Renal cortical epithelial cell (primary cell): Measurements from ENCODE around the gene VCL. TPM values are rescaled to one million over a fixed set of nuclear protein-coding genes. Genes with fewer than 3 reads are reported as not detected.

Experiments used
- DNase-seq: peaks from one replicate; pipeline ENCODE4 v3.0.0-alpha.2; 2011; ENCODE audit warnings: low read depth
- total RNA-seq: library from RNA; depleted of rRNA; stranded (reverse); fragments of >200 nt; gene quantifications from 2 replicates; pipeline ENCODE4 v1.2.3, GENCODE V29; 2014

Gene VCL
- total RNA-seq, 1 donor from 2014 or later: 313 TPM

- DNase-seq: no peak
Measured at GRCh38 chr10:74151879-74152722, 154.2 kb downstream of the VCL start.

- DNase-seq: peak; percentile 57
Measured at GRCh38 chr10:74153123-74153522, 155.2 kb downstream of the VCL start.

- no peak for DNase-seq
Measured at GRCh38 chr10:74153676-74154075, 155.8 kb downstream of the VCL start.

GRCh38 chr10:74156919-74157289, 159.0 kb downstream of the VCL start:
- no peak for DNase-seq

GRCh38 chr10:74160013-74160412, 162.1 kb downstream of the VCL start:
- no peak for DNase-seq

- no peak for DNase-seq
Measured at GRCh38 chr10:74163319-74164068, 165.6 kb downstream of the VCL start.

DNA sequence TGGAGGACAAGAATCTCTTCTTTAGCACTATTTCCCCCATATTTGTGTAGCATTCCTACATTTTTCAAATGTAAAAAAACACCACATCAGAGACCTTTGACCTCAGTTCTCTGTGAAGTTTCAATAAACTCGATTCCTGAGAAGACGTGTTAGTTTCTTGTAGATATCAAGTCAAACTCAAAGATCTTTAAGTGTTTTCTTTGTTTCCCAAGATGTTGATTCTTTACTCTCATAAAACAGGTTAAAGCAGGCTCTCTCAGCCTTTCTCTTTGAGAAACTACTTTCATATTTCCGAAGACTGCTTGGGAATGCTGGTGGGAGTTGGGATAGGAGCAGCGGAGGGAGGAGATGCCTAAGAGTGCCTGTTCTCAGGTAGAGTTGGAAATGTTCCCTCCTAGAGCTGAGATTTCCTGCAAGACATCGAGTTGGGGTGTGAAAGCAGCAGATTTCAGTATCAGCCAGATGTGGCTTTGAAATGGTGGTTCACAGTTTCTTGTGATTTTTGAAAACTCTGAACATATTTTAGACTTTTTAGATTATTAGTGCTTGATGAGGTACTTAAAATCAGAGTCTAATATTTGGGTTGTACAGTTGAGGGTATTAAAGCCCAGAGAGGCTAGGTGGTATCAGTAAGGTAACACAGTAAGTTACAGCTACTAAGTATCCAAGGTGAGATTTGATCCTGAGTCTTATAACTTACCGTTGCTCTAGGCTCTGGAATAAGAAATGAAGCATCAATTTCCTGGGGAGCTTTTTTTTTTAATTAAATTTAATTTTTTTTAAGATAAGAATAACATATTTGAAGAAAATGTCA, 167.0 kb downstream of the VCL start:
- DNase-seq: no peak

DNA sequence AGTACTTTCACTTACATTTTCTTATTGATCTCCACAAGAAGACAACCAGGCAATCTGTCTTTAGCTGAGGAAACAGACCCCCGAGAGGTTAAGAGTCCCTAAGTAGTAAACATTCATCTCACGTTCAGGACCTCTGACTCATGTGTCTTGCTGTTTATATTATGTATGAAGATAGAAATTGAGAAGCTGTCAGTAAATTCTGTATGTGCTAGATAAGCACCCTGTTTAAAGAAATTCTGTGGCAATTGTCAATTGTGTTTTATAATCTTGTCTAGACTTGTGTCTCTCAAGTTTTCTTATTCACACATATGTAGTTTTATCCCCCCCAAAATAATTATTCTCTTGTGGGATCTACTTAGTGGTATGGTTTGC, 167.6 kb downstream of the VCL start:
- DNase-seq: no peak

DNA sequence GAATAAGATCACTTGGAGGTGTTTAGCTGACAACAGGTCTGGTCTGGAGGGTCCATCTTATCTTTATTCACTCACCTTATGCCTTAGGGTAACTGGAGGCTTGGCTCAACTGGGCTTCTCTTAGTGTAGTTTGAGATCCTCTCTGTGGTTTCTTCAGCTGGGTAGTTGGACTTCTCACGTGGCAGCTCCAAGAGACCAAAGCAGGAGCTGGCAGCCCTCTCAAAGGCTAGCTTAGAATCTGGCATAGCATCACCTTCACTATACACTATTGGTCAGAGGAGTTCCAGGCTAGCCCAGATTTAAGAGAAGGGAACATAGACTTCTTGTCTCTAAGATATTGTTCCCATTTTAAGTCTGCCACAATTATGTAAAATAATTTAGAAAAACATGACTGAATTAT, 169.5 kb downstream of the VCL start:
- DNase-seq: no peak

Other genes with a start within 250 kb of the VCL start
- 13.1 and 21.4 TPM in 2 replicates for gene CHCHD1, start 216.1 kb upstream of the VCL start, total RNA-seq
- 37.5 and 66.9 TPM in 2 replicates for gene ZSWIM8, start 212.5 kb upstream of the VCL start, total RNA-seq
- 4.5 and 14.1 TPM in 2 replicates for gene NDST2, start 186.5 kb upstream of the VCL start, total RNA-seq
- 20.3 and 21.1 TPM in 2 replicates for gene CAMK2G, start 123.6 kb upstream of the VCL start, total RNA-seq
- 238 and 1,509 TPM in 2 replicates for gene PLAU, start 87.0 kb upstream of the VCL start, total RNA-seq
- gene AP3M1, start 152.7 kb downstream of the VCL start, total RNA-seq: 42.7 and 48.7 TPM in 2 replicates
- gene ADK, start 153.1 kb downstream of the VCL start, total RNA-seq: 66.9 and 74.9 TPM in 2 replicates